Adipose tissue (tissue), 3 donors: ENCODE measurements around the gene TIMM29. TPM values are rescaled to one million over a fixed set of nuclear protein-coding genes. Genes with fewer than 3 reads are reported as not detected.

Experiments used
- H3K27ac ChIP-seq: one replicate; pipeline ENCODE4 v1.5.1; 2013; ENCODE audit warnings: low read depth, low read length
- WGBS, 3 donors: extraction: QIAGEN DNeasy Blood & Tissue Kit; methylation state at CpG; one replicate each; pipeline ENCODE4 v1.1.7; 2013; 5-methylcytosine and 5-hydroxymethylcytosine counted together
- polyA plus RNA-seq, 3 donors: library from polyadenylated mRNA; stranded (reverse); fragments of 200-250 nt; gene quantifications; one replicate each; pipeline ENCODE4 v1.2.3, GENCODE V29; 2013
- donor health status: healthy with polysubstance abuse.
- donor health status: Bipolar disorder and iron deficiency.
- donor health status: healthy.

Gene TIMM29
- polyA plus RNA-seq, 3 donors = 11.6 to 17.0 (median 16.7) TPM

- 61 to 70% (median 70%) methylated on average over 10 of the region's 10 CpGs for WGBS, 3 donors
- no peak overlapping the region for H3K27ac ChIP-seq
These were observed 40.0 kb downstream of the TIMM29 start for GRCh38 chr19:10968527-10969135.

- no peak overlapping the region for H3K27ac ChIP-seq
- WGBS, 3 donors = 81 to 92% (median 89%) methylated on average over 8 of the region's 8 CpGs
These were observed 42.6 kb downstream of the TIMM29 start for GRCh38 chr19:10971107-10971726.

- WGBS, 3 donors = 55 to 57% (median 56%) methylated on average over 19 of the region's 19 CpGs
- H3K27ac ChIP-seq = no peak overlapping the region
These were observed 46.9 kb downstream of the TIMM29 start for GRCh38 chr19:10975374-10976130.

- 65 to 69% (median 67%) methylated on average over 19 of the region's 19 CpGs for WGBS, 3 donors
- H3K27ac ChIP-seq = no peak overlapping the region
These were observed 47.7 kb downstream of the TIMM29 start for GRCh38 chr19:10976131-10976892.

GRCh38 chr19:10977742-10978092 lies 49.1 kb downstream of the TIMM29 start:
- H3K27ac ChIP-seq = no peak overlapping the region
- 77 to 85% (median 78%) methylated on average over 5 of the region's 5 CpGs for whole genome bisulfite sequencing, 3 donors

Other genes with a start within 250 kb of the TIMM29 start
- gene QTRT1, start 227.4 kb upstream of the TIMM29 start, polyA plus RNA-seq = 10 to 100 TPM; 50.7 to 96.5 (median 59.4) TPM
- gene DNM2, start 210.7 kb upstream of the TIMM29 start, polyA plus RNA-seq = 10 to 100 TPM; 56.5 to 81.6 (median 64.2) TPM
- gene TMED1, start 92.6 kb upstream of the TIMM29 start, polyA plus RNA-seq = 10 to 100 TPM; 27.9 to 40.1 (median 36.5) TPM
- 1 to 10 TPM; 1.4 to 6.6 (median 6.4) TPM for gene C19orf38, start 80.4 kb upstream of the TIMM29 start, polyA plus RNA-seq
- 10 to 100 TPM; 17.3 to 28.9 (median 22.4) TPM for gene CARM1, start 57.3 kb upstream of the TIMM29 start, polyA plus RNA-seq
- 10 to 100 TPM; 33.6 to 49.9 (median 39.6) TPM for gene YIPF2, start 172 bp upstream of the TIMM29 start, polyA plus RNA-seq
- 10 to 100 TPM; 22.5 to 42.5 (median 37.7) TPM for gene SMARCA4, start 32.2 kb downstream of the TIMM29 start, polyA plus RNA-seq
- gene LDLR, start 160.7 kb downstream of the TIMM29 start, polyA plus RNA-seq = 100 to 1,000 TPM in 1 of 3 donors, 10 to 100 TPM in 2; 17.5 to 247 (median 49.3) TPM
- gene SPC24, start 227.0 kb downstream of the TIMM29 start, polyA plus RNA-seq = 1 to 10 TPM in 1 of 3 donors, under 1 TPM in 2; 0.17 to 2.4 (median 0.30) TPM